ENCODE results near the gene TMTC3.

Gene TMTC3

GRCh38 chr12:88228720-88229119 is 86.6 kb downstream of the TMTC3 start:
- FAIRE-seq: no peak

DNA sequence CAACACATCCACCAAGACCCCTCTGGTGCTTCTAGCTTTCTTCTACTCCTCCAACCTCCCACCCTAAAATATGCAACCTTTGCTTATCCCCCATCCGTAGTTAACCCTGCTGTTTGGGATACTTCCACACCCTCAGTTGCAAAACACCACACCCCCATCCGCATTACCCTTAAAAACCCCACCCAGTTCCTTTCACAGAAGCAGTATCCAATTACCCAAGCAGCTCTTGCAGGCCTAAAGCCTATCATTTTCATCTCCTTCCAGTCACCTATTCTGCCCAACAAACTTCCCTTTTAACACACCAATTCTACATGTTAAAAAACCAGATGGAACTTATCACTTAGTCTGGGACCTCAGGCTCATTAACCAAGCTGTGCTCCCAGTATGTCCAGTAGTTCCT is 88.2 kb downstream of the TMTC3 start:
- no peak for FAIRE-seq

DNA sequence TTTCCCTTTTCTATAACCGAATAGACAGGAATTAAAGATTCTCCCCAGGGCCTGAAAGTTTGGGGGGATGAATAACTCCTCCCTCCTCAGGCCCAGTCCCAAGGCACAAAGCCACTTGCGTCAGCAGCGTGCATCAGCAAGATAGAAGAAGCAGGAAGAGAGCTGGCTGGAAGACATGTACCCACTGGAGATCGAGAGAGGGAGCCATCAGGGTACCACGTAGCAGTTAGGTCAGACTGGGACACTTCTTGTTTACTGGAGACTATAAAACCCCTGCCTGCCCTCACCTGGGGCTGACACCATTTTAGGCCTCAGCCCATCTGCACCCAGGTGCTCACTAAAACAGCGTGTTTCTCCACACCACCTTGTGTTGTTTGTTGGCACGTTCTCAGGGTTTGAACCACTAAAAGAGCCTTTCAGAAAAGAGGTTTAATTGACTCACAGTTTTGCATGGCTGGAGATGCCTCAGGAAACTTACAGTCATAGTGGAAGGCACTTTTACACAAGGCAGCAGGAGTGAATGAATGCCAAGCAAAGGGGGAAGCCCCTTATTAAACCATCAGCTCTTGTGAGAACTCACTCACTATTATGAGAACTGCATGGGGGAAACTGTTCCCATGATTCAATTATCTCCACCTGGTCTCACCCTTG is 93.2 kb downstream of the TMTC3 start:
- no peak for FAIRE-seq

GRCh38 chr12:88237954-88238353 is 95.8 kb downstream of the TMTC3 start:
- FAIRE-seq: no peak

GRCh38 chr12:88238406-88238805 is 96.3 kb downstream of the TMTC3 start:
- FAIRE-seq: no peak

- no peak for FAIRE-seq
Measured at GRCh38 chr12:88241862-88242570, 99.9 kb downstream of the TMTC3 start.

GRCh38 chr12:88242571-88242925 is 100.4 kb downstream of the TMTC3 start:
- FAIRE-seq: no peak

GRCh38 chr12:88242939-88243338 is 100.8 kb downstream of the TMTC3 start:
- FAIRE-seq: no peak

DNA sequence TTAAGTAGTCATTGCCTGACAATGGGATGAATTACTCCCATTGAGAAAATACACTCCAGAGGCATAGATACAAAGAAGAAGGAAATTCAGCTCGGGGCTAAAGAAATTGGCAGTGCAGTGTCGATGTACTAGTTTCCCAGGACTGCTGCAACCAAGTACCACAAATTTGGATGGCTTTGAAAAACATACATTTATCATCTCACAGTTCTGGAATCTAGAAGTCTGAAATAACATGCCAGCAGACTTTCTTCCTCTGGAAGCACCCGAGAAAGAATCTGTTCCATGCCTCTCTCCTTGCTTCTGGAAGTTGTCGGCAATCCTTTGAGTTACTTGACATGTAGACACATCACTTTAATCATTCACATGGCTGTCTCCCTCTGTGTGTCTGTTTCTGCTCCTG is 101.9 kb downstream of the TMTC3 start:
- FAIRE-seq: no peak

DNA sequence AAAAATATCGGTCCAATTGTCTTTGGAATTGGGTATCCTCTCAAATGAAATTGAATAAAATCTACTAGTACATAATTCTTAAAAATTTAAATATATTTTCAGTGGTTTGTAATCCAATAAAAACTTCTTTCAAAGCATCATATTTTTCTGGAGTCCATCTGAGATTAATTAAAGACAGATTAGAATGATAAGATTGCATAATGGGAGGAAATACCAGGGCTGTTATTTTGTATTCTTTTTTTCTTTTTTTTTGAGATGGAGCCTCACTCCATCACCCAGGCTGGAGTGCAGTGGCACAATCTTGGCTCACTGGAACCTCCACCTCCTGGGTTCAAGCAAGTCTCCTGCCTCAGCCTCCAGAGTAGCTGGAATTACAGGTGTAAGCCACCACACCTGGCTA is 103.8 kb downstream of the TMTC3 start:
- no peak for FAIRE-seq

DNA sequence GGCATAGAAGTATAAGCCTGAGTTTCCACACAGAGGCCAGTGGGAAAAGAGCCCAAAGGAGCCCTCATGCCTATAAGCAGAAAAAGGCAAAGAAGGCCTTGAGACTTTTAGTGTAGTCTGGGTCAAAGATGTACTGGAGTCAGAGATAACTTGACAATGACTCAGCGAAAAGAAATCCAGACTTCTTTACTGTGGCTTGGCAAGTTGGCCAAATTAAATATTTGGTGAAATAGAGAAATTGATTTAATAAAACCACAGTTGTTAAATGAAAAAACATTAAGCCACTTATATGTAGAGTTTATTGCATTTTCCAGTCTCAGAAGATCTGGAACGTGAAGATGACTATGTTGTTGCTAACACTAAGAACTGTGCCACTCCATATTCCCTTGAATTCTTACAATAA is 105.1 kb downstream of the TMTC3 start:
- no peak for FAIRE-seq

DNA sequence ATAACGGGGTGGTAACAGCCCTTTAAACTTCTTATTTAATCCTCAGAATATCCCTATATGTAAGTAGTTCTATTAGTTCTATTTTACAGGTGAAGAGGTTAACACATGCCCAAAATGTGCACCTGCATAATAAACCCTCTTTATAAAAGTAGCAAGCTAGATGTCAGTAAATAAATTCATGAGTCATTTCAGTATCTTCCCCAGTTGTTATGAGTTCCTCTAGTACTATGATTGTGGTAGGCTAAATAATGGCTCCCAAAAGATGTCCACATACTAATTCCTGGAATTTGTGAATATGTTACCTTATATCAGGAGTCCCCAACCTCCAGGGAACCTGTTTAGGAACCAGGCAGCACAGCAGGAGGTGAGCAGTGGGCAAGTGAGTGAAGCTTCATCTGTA is 106.5 kb downstream of the TMTC3 start:
- FAIRE-seq: no peak
